ENCODE results near the gene ADK.
"Not testable (repeated sequence)": the region's sequence is repeated elsewhere in the genome, so short reads cannot be mapped to it uniquely, and the experiment has no call there.

The ADK gene

GRCh38 chr10:74575191-74575720 is 424.2 kb downstream of the ADK start:
- no peak for DNase-seq

DNA sequence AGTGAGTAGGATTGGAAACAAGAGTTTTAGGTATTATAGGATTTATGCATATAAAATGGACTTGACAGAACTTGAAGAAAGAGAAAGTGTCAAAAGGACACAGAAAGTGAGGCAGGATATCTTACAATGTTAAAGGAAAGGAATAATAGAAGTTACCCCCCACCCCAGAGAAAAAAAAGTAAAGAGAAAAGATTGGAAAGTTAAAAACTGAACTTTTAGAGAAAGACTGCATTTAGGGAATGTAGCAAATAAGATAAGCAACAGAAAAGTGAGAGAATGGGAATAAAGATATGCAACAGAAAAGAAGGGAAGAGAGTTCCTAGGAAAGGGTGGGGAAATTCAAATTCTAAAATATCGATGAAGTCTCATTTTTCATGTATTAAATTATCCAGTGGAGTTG is 424.9 kb downstream of the ADK start:
- no peak for DNase-seq

DNA sequence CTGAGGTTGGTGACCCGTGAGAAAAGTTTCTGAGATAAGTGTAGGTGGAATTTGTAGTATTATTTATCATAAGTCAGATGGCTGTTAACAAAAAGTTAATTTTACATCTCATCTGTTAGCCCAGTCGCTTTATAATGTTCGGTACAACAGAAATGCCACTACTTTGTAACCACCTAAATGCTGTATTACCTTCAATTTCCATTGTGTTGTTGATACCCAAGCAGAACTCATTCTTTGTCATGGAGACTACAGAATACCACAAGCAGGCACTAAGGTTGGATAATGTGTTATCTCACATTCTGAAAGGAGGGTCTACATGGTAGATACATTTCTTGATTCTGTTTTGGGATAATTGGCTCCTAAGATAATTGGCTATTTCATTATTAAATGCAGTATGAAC is 425.6 kb downstream of the ADK start:
- no peak for DNase-seq

DNA sequence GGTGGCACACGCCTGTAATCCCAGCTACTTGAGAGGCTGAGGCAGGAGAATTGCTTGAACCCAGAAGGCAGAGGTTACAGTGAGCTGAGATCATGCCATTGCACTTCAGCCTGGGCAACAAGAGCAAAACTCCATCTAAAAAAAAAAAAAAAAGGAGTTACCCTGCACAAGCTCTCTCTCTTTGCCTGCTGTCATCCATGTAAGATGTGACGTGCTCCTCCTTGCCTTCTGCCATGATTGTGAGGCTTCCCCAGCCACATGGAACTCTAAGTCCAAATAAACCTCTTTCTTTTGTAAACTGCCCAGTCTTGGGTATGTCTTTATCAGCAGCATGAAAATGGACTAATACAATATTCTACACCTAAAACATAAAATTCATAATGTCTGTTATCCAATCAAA is 429.4 kb downstream of the ADK start:
- not testable (repeated sequence) for DNase-seq

- DNase-seq = no peak
Observed at GRCh38 chr10:74582566-74582965, 431.5 kb downstream of the ADK start.

GRCh38 chr10:74585231-74586087 is 434.4 kb downstream of the ADK start:
- DNase-seq = peak; percentile 20

DNA sequence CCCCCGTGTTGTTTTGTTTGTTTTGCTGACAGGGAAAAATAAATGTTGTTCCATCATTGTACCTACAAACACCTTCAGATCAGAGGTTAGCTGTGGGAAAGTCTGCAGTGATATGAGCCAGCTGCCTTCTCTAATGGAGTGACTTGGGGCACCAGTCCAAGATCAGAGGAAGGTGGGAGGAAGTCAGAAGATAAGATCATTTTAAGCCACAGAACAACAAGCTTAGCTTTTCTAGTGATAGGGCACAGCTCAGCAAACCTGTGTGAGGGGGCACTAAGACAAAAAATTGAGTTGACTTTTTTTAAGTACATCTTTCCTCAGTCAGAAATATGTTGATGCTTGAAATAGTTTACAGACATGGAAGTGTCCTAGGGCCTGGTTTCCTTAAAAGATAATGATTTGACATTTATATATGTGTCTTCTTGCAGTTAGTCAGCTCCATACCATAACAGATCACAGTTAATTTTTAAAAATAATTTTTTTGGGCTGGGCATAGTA is 435.1 kb downstream of the ADK start:
- DNase-seq = no peak

DNA sequence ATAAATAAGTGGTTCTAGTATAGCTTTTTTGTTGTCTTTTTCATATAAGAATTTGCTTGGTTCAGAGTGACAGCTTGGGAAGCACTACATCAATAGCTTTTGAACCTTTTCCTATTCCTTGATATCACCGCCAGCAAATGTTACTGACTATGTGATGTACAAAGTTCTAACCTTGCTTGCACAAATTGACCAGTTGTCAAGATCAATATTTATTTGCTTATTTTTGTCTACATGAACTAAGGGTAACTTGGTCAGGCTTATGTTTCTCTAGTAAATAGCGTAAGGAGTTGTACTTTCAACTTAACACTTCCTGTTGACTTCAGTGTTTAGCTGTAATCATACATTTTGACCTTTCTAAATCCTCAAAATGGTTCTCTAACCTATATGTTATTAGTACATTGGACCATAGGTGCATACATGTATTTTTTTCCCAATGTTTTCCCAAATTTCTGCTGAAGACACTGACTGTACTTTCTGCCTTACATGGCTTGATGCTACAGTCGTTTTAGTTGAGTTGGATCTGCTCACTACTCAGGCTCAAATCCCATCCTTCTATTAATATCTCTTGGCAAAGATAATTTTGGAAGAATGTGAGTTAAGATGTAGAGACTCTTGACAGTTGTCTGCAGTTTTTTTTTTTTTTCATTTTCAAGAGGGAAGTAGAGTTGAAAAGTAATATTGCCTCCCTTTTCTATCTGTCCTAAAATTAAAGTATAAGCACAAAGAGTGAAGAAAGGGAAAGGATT is 436.3 kb downstream of the ADK start:
- DNase-seq = no peak

DNA sequence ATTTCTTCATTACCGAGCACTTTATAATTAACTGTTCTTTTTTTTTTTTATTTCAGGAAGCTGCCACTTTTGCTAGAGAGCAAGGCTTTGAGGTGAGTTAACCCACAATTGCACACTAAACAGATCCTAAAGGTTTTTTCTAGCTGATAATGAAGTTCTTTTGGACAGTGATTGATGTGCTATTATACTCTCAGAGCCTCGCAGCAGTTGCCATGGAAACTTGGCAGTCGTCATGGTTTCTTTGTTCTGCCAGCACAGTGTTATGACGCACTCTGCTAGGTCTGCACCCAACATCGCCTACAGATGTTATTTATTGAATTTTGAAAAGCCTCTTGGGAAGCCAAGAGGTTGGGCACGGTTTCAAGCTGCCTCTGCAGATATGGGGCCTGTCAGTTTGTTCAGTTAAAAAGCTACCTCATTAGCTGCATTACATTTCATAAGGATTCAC is 438.2 kb downstream of the ADK start:
- DNase-seq = peak; percentile 80

DNA sequence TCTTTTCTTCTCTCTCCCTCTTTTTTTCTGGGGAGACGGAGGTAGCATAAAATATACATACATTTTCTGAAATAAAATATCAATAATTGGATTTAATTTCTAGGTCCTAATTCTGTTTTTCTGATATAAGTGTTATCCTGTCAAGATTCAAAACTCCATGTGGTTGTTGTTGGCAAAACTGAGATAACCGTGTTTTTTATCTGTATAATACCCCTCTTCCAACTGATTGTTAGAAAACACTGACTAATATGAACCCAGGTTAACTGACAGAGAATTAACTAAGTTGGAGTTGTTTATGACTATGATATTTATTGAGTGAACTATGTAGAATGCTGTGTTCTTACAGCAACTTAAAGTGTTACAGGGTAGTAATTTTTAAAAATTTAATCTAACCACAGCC is 438.8 kb downstream of the ADK start:
- no peak for DNase-seq

DNA sequence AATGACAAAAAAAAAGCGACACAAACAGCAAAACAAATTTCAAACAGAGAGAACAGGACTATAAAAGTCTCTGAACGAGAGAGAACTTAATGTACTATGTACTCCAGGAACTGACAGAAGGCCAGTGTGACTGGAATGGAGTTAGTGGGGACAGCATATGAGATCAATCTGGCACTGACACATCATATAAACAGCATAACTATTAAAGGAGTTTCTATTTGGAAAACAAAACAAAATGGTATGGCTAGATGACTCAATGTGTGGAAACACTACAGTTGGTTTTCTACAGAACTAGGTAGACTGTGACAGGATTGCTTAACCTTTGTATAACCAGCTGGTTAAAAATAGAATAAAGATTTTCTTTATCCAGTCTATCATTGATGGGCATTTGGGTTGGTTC is 442.4 kb downstream of the ADK start:
- no peak for DNase-seq

- no peak for DNase-seq
Observed at GRCh38 chr10:74596713-74597112, 445.7 kb downstream of the ADK start.

GRCh38 chr10:74598891-74599566 is 448.0 kb downstream of the ADK start:
- no peak for DNase-seq

DNA sequence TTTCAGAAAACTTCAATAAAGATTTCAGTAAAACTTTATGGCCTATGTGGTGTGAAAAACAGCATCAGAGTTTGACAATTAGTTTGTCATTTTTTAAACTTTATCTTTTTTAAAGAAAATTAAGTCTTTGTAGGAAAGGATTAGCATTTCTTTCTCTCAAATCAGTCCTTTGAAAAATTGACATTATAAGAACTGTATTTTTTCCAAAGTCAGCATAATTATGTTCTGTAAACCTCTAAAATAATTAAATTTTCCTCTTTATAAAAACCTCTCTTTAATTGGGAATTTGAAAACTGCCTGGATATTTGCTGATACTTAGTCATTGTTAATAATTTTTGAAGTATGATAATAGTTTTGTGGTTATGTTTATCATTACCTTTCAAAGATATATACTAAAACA is 448.7 kb downstream of the ADK start:
- DNase-seq = no peak

GRCh38 chr10:74600170-74600569 is 449.1 kb downstream of the ADK start:
- DNase-seq = no peak

GRCh38 chr10:74602576-74602975 is 451.6 kb downstream of the ADK start:
- DNase-seq = no peak

DNA sequence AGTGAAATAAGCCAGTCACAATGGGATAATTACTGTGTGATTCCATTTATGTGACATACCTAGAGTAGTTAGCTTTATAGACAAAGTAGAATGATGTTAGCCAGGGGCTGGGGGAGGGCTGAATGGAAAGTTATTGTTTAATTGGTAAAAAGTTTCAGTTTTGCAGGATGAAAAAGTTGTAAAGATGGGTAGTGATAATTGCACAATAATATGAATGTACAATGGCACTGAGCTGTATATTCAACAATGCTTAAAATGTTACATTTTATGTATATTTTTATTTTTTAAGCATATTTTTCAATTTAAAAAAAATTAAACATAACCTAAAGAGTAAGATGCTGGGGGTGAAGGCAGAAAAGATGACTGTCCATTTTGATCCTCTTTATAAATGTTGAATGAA is 459.3 kb downstream of the ADK start:
- DNase-seq = no peak

- DNase-seq = no peak
Observed at GRCh38 chr10:74612195-74612594, 461.2 kb downstream of the ADK start.

- no peak for DNase-seq
Observed at GRCh38 chr10:74620626-74621025, 469.6 kb downstream of the ADK start.

GRCh38 chr10:74623786-74624185 is 472.8 kb downstream of the ADK start:
- DNase-seq = no peak

- no peak for DNase-seq
Observed at GRCh38 chr10:74624501-74624900, 473.5 kb downstream of the ADK start.

DNA sequence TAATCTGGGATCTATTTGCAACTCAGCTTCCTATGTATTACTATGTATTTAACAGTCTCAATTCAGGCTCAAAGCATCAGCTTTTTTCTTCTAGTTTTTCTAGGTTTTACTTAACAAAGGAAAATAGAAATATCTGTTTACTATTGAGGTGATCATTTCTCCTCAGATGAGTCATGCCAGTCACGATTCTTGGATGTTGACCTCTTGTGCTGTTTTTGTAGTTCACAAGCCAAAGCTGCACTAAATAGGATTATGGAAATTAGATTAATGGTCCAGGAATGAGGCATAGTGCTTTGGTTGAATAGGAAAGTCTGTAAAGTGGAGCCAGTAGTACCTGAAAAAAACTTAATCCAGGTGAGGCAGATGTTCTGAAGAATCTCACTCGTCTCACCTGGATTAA is 477.1 kb downstream of the ADK start:
- no peak for DNase-seq

GRCh38 chr10:74634995-74635536 is 484.0 kb downstream of the ADK start:
- DNase-seq = no peak

Data from kidney glomerular epithelial cell (primary cell).